SK-N-SH (cell line): ENCODE results near the gene NBEAL2. TPM values are rescaled to one million over a fixed set of nuclear protein-coding genes. Genes with fewer than 3 reads are reported as not detected.

ENCODE experiments used
- CTCF ChIA-PET: fragments of 300-600, 350-600 bp; formaldehyde crosslinking; extraction: SDS; loops from one replicate; lab custom pipeline; 2021; lab: Yijun Ruan, JAX
- POLR2A ChIA-PET: fragments of 350-600 bp; sonication (Branson Sonifier 250); formaldehyde crosslinking; extraction: SDS; loops from one replicate; lab custom pipeline; 2020; ENCODE audit warnings: antibody characterized with exemption, inconsistent platforms; lab: Yijun Ruan, JAX
- DNase-seq: peaks from one replicate; pipeline ENCODE4 v3.0.0; 2012
- H2AFZ ChIP-seq: fragments of 200-600 bp; sonication (generic); 2 replicates; pipeline ENCODE4 v1.8.1; 2016; ENCODE audit warnings: antibody characterized with exemption, mild to moderate bottlenecking, low read depth
- H3F3A ChIP-seq: fragments of 200-600 bp; sonication (generic); replicated peaks from 2 replicates; pipeline ENCODE3; 2016; ENCODE audit warnings: antibody characterized with exemption, mild to moderate bottlenecking; ENCODE audit not compliant: insufficient read depth
- H3K27ac ChIP-seq, 2 experiments: fragments of 200-500 bp in 1 of 2; fragments of 200-600 bp in 1 of 2; sonication (Bioruptor generic) in 1 of 2; sonication (generic), shearing (Covaris generic) in 1 of 2; 2 replicates each; pipeline versions ENCODE4 v1.5.1 to v1.6.1; 2014 to 2016; ENCODE audit warnings: low read depth in 2 of 2, inconsistent platforms in 1 of 2, low read length in 1 of 2, mild to moderate bottlenecking in 1 of 2, mixed read lengths in 1 of 2
- H3K27me3 ChIP-seq: fragments of 200-600 bp; sonication (generic), shearing (Covaris generic); 2 replicates; pipeline ENCODE4 v1.6.1; 2016; ENCODE audit warnings: mixed run types; ENCODE audit not compliant: insufficient read depth
- H3K36me3 ChIP-seq, 2 experiments: fragments of 200-500 bp in 1 of 2; fragments of 200-600 bp in 1 of 2; sonication (Bioruptor generic) in 1 of 2; sonication (generic) in 1 of 2; replicated peaks in 1 of 2; 2 replicates each; pipeline versions ENCODE3 to v1.5.1; 2014 to 2016; ENCODE audit warnings: low read length in 1 of 2, mild to moderate bottlenecking in 1 of 2; ENCODE audit not compliant: insufficient read depth in 2 of 2, control insufficient read depth in 1 of 2
- H3K4me1 ChIP-seq, 2 experiments: fragments of 200-500 bp in 1 of 2; fragments of 200-600 bp in 1 of 2; sonication (Bioruptor generic) in 1 of 2; sonication (generic), shearing (Covaris generic) in 1 of 2; 2 replicates each; pipeline versions ENCODE4 v1.5.1 to v1.6.1; 2014 to 2016; ENCODE audit warnings: low read depth in 1 of 2, low read length in 1 of 2, mixed run types in 1 of 2; ENCODE audit not compliant: insufficient read depth in 2 of 2, control insufficient read depth in 1 of 2
- H3K4me2 ChIP-seq: fragments of 200-600 bp; sonication (generic), shearing (Covaris generic); 2 replicates; pipeline ENCODE4 v1.6.1; 2017; ENCODE audit warnings: mixed run types
- H3K4me3 ChIP-seq, 2 experiments: fragments of 200-500 bp in 1 of 2; fragments of 200-600 bp in 1 of 2; sonication (Bioruptor generic) in 1 of 2; sonication (generic), shearing (Covaris generic) in 1 of 2; 2 replicates each; pipeline versions ENCODE4 v1.5.1 to v1.8.1; 2014 to 2016; ENCODE audit warnings: low read depth in 2 of 2, inconsistent platforms in 1 of 2, low read length in 1 of 2, mild to moderate bottlenecking in 1 of 2, mixed read lengths in 1 of 2, moderate library complexity in 1 of 2
- H3K79me2 ChIP-seq: fragments of 200-600 bp; sonication (generic); 2 replicates; pipeline ENCODE4 v1.8.1; 2017; ENCODE audit warnings: mild to moderate bottlenecking; ENCODE audit not compliant: insufficient read depth
- H3K9ac ChIP-seq: fragments of 200-600 bp; sonication (generic); 2 replicates; pipeline ENCODE4 v1.6.1; 2017; ENCODE audit warnings: mixed run types
- H3K9me2 ChIP-seq: fragments of 200-600 bp; sonication (generic); 2 replicates; pipeline ENCODE4 v1.6.1; 2017; ENCODE audit warnings: mixed run types
- H3K9me3 ChIP-seq: fragments of 200-600 bp; sonication (generic); 2 replicates; pipeline ENCODE4 v1.6.1; 2017; ENCODE audit warnings: mixed run types, mild to moderate bottlenecking, moderate library complexity
- H4K20me1 ChIP-seq: fragments of 200-600 bp; sonication (generic); 2 replicates; pipeline ENCODE4 v1.6.1; 2017; ENCODE audit warnings: mild to moderate bottlenecking, mixed run types; ENCODE audit not compliant: insufficient read depth
- FOSL2 ChIP-seq: IDR thresholded peaks from 2 replicates; pipeline ENCODE4 v1.4.0; 2012; ENCODE audit warnings: low read depth, mild to moderate bottlenecking, moderate library complexity, borderline replicate concordance
- FOXM1 ChIP-seq: IDR thresholded peaks from 2 replicates; pipeline ENCODE4 v1.4.0; 2012; ENCODE audit warnings: low read depth, mild to moderate bottlenecking
- GABPA ChIP-seq: IDR thresholded peaks from 2 replicates; pipeline ENCODE4 v1.4.0; 2012; ENCODE audit warnings: low read depth, mild to moderate bottlenecking
- JUND ChIP-seq: IDR thresholded peaks from 2 replicates; pipeline ENCODE4 v1.4.0; 2012
- MXI1 ChIP-seq: IDR thresholded peaks from 2 replicates; pipeline ENCODE4 v1.6.1; 2012; ENCODE audit warnings: mild to moderate bottlenecking, low read depth, low read length, improper control_type of control experiment
- NFIC ChIP-seq: IDR thresholded peaks from 2 replicates; pipeline ENCODE4 v1.4.0; 2012; ENCODE audit warnings: borderline replicate concordance
- NRF1 ChIP-seq: IDR thresholded peaks from 2 replicates; pipeline ENCODE4 v1.6.1; 2012; ENCODE audit warnings: low read depth, mild to moderate bottlenecking, low read length
- RCOR1 ChIP-seq: fragments of 150-350 bp; IDR thresholded peaks from 2 replicates; pipeline ENCODE4 v1.6.1; 2017; ENCODE audit warnings: antibody characterized with exemption, low read length
- RFX5 ChIP-seq: IDR thresholded peaks from 2 replicates; pipeline ENCODE4 v1.6.1; 2012; ENCODE audit warnings: mild to moderate bottlenecking, improper control_type of control experiment, low read length
- WGBS: methylation state at CpG from one replicate; pipeline ENCODE4 v1.1.6; 2017; ENCODE audit warnings: low lambda C conversion rate; 5-methylcytosine and 5-hydroxymethylcytosine counted together
- polyA plus RNA-seq, 3 experiments: library from polyadenylated mRNA; depleted of rRNA; stranded (reverse); fragments of >200 nt; gene quantifications; 2 replicates each; pipeline ENCODE4 v1.2.3, GENCODE V29; 2012
- TF ChIP-seq, protein P1 (sequence below): IDR thresholded peaks from 2 replicates; pipeline ENCODE4 v1.6.1; 2012; ENCODE audit warnings: mild to moderate bottlenecking, low read depth, low read length, moderate library complexity
- TF ChIP-seq, protein P2 (sequence below): fragments of 150-350 bp; IDR thresholded peaks from 2 replicates; pipeline ENCODE4 v1.6.1; 2016; ENCODE audit warnings: mild to moderate bottlenecking, low read depth, low read length

NBEAL2 gene
- polyA plus RNA-seq, 1 of the 3 experiments (the other 2 are of a cell fraction): 20.3 TPM

DNA sequence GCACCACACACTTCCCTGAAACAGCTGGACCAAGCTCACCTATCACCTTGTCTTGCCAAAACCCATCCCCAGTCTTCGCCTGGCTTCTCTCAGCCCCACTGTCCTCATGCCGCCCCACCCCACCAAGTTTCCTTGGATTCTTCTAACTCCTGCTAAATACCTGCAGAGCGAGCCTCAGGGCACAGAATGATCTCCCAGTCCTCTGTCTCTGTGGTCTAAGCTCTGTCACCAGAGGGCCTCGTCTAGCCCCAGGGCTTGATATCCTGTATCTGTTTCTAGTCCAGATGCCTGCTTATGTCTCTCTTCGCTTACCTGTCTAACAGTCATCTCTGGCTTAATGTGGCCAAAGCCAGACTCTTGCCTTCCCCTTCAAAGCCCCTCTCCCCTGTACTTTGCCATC, 12.7 kb upstream of the NBEAL2 start (continued):
- TF ChIP-seq, protein P1, sequence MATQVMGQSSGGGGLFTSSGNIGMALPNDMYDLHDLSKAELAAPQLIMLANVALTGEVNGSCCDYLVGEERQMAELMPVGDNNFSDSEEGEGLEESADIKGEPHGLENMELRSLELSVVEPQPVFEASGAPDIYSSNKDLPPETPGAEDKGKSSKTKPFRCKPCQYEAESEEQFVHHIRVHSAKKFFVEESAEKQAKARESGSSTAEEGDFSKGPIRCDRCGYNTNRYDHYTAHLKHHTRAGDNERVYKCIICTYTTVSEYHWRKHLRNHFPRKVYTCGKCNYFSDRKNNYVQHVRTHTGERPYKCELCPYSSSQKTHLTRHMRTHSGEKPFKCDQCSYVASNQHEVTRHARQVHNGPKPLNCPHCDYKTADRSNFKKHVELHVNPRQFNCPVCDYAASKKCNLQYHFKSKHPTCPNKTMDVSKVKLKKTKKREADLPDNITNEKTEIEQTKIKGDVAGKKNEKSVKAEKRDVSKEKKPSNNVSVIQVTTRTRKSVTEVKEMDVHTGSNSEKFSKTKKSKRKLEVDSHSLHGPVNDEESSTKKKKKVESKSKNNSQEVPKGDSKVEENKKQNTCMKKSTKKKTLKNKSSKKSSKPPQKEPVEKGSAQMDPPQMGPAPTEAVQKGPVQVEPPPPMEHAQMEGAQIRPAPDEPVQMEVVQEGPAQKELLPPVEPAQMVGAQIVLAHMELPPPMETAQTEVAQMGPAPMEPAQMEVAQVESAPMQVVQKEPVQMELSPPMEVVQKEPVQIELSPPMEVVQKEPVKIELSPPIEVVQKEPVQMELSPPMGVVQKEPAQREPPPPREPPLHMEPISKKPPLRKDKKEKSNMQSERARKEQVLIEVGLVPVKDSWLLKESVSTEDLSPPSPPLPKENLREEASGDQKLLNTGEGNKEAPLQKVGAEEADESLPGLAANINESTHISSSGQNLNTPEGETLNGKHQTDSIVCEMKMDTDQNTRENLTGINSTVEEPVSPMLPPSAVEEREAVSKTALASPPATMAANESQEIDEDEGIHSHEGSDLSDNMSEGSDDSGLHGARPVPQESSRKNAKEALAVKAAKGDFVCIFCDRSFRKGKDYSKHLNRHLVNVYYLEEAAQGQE: no peak
- no peak for TF ChIP-seq FOSL2
- no peak for TF ChIP-seq NRF1
- TF ChIP-seq MXI1: no peak
- no peak for TF ChIP-seq GABPA
- TF ChIP-seq RFX5: no peak
- TF ChIP-seq NFIC: no peak
- TF ChIP-seq RCOR1: no peak
- TF ChIP-seq, protein P2, sequence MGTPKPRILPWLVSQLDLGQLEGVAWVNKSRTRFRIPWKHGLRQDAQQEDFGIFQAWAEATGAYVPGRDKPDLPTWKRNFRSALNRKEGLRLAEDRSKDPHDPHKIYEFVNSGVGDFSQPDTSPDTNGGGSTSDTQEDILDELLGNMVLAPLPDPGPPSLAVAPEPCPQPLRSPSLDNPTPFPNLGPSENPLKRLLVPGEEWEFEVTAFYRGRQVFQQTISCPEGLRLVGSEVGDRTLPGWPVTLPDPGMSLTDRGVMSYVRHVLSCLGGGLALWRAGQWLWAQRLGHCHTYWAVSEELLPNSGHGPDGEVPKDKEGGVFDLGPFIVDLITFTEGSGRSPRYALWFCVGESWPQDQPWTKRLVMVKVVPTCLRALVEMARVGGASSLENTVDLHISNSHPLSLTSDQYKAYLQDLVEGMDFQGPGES: no peak
- no peak for TF ChIP-seq FOXM1

DNA sequence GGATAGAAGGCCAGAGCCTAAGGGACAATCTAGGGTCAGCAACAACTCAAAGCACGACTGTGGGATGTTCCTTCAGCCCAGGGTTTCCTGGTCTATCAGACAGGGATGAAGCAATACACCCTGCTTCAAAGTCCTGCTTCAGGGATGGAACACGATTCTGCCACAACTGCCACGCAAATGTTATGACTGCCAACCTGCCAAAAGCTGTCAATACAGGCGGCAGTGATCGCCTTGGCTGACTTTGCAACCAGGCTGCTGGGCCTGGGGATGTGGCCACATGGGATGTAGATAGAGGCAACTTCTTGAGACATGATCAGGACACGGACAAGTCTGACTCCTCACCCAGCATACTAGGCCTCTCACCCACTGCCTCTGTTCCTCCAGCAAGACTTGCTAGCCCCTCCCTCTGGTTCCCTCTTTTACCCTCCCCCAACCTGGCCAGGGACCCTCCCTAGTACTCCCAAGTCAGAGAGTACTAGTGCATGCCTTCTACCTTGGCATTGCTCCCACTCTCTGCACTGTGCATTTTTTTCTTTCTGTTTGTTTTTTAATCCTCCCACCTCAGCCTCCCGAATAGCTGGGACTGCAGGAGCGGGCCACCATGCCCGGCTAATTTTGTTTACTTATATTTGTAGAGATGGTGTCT, 10.6 kb upstream of the NBEAL2 start:
- Histone ChIP-seq H3K9ac (no peak overlapping the region), H3K4me2 (no peak overlapping the region), H3K4me3 (no peak overlapping the region), H3K79me2 (peaks cover 98% of the 10 kb centered on the region), H3K4me1 (peaks cover 0 to 49% of the 10 kb centered on the region in 2 experiments; a peak in 1 of 4 replicates), H3K27me3 (no peaks in the 10 kb centered on the region)
- DNase-seq: no peak
- no peak for TF ChIP-seq JUND
- TF ChIP-seq, all 33 proteins: peak for 0
- Histone ChIP-seq H2AFZ (no peak overlapping the region), H3K9me3 (no peaks in the 10 kb centered on the region), H3K27ac (no peak overlapping the region; a peak in 1 of 4 replicates), H3K36me3 (peaks cover 2% of the 10 kb centered on the region in 2 experiments), H3F3A (no peaks in the 10 kb centered on the region), H4K20me1 (peaks cover 89% of the 10 kb centered on the region), H3K9me2 (no peaks in the 10 kb centered on the region)
- ChIA-PET POLR2A (interaction anchor here (0.8 kb wide), 1 partner anchor 11 kb away, joined by 3 read pairs; the partner anchor contains the start of gene NBEAL2), CTCF (interaction anchor here (1.0 to 3.1 kb wide), 2 partner anchors 10 to 45 kb away, joined by 3 to 13 read pairs; no protein-coding TSS in a partner anchor)
- 66% methylated on average over 7 of the region's 9 CpGs for WGBS
